HepG2 (cell line): ENCODE results near the gene ANKZF1. TPM values are rescaled to one million over a fixed set of nuclear protein-coding genes. Genes with fewer than 3 reads are reported as not detected.
A peak's percentile ranks its signal among the peaks of the same experiment; 100 is the strongest.

Experiments
- MEF2D ChIP-seq: sonication (generic); formaldehyde crosslinking; IDR thresholded peaks from 2 replicates; pipeline ENCODE4 v1.5.1; 2020; ENCODE audit warnings: mild to moderate bottlenecking, missing genetic modification reagents
- NFE2 ChIP-seq: sonication (generic); formaldehyde crosslinking; IDR thresholded peaks from 2 replicates; pipeline ENCODE4 v1.4.0; 2020; ENCODE audit warnings: missing genetic modification reagents
- PRPF4 ChIP-seq: fragments of 200-400 bp; formaldehyde crosslinking; IDR thresholded peaks from 2 replicates; pipeline ENCODE4 v1.6.1; 2016; ENCODE audit warnings: low read length, low read depth; ENCODE audit not compliant: poor library complexity, severe bottlenecking
- ZFYVE20 ChIP-seq: sonication (generic); formaldehyde crosslinking; IDR thresholded peaks from 2 replicates; pipeline ENCODE4 v1.8.0; 2023; ENCODE audit warnings: low read depth, mild to moderate bottlenecking, moderate library complexity, missing genetic modification reagents, borderline replicate concordance
- ZMYM3 ChIP-seq: sonication (generic); formaldehyde crosslinking; IDR thresholded peaks from 2 replicates; pipeline ENCODE4 v1.5.1; 2020; ENCODE audit warnings: mild to moderate bottlenecking, missing genetic modification reagents
- ZNF205 ChIP-seq: IDR thresholded peaks from 2 replicates; pipeline ENCODE4 v1.6.1; 2018; ENCODE audit warnings: missing biosample characterization, missing genetic modification reagents
- ZNF274 ChIP-seq: sonication (generic); formaldehyde crosslinking; IDR thresholded peaks from 2 replicates; pipeline ENCODE4 v1.5.1; 2020; ENCODE audit warnings: mild to moderate bottlenecking, missing genetic modification reagents
- ZNF460 ChIP-seq: sonication (generic); formaldehyde crosslinking; IDR thresholded peaks from 2 replicates; pipeline ENCODE4 v1.5.1; 2020; ENCODE audit warnings: missing genetic modification reagents, mild to moderate bottlenecking, borderline replicate concordance
- ZNF549 ChIP-seq: sonication (generic); formaldehyde crosslinking; IDR thresholded peaks from 2 replicates; pipeline ENCODE4 v1.5.0; 2020; ENCODE audit warnings: missing genetic modification reagents
- ZNF672 ChIP-seq: sonication (generic); formaldehyde crosslinking; IDR thresholded peaks from 2 replicates; pipeline ENCODE4 v1.8.1; 2022; ENCODE audit warnings: missing genetic modification reagents
- ZNF674 ChIP-seq: sonication (generic); formaldehyde crosslinking; IDR thresholded peaks from 2 replicates; pipeline ENCODE4 v1.5.0; 2020; ENCODE audit warnings: low read depth, mild to moderate bottlenecking, missing genetic modification reagents
- ZSCAN29 ChIP-seq: sonication (generic); formaldehyde crosslinking; conservative IDR thresholded peaks from 2 replicates; pipeline ENCODE4 v1.4.0; 2020; ENCODE audit warnings: mild to moderate bottlenecking, missing genetic modification reagents
- polyA plus RNA-seq, 8 experiments: library from polyadenylated mRNA; depleted of rRNA in 3 of 8; stranded (reverse) in 7 of 8; unstranded in 1 of 8; fragments of >200 nt; fragmentation: Illumina TruSeq in 4 of 8; extraction: Trizol in 4 of 8; gene quantifications; 2 replicates each; pipeline versions ENCODE4 v1.2.1 to v1.2.3, GENCODE V29; 2011 to 2016; ENCODE audit warnings: low read depth in 4 of 8, missing spikeins in 1 of 8, mixed read lengths in 1 of 8; ENCODE audit not compliant: insufficient read depth in 1 of 8
- total RNA-seq, 5 experiments: library from RNA; depleted of rRNA; stranded (reverse); fragments of >200 nt; fragmentation: Illumina TruSeq; extraction: Trizol; gene quantifications; 2 replicates each; pipeline ENCODE4 v1.2.3, GENCODE V29; 2016; ENCODE audit warnings: low read depth in 1 of 5
- TF ChIP-seq, protein P1 (sequence below), 2 experiments: fragments of 450-650 bp in 1 of 2; sonication (generic) in 1 of 2; formaldehyde crosslinking in 1 of 2; IDR thresholded peaks; 2 replicates each; pipeline versions ENCODE4 v1.6.1 to v1.8.0; 2016 to 2022; ENCODE audit warnings: antibody characterized with exemption in 1 of 2, mild to moderate bottlenecking in 1 of 2, missing genetic modification reagents in 1 of 2
- TF ChIP-seq, protein P2 (sequence below): sonication (generic); formaldehyde crosslinking; IDR thresholded peaks from 2 replicates; pipeline ENCODE4 v1.5.0; 2020; ENCODE audit warnings: mild to moderate bottlenecking, missing genetic modification reagents, borderline replicate concordance
- TF ChIP-seq, protein P3 (sequence below): sonication (generic); formaldehyde crosslinking; conservative IDR thresholded peaks from 2 replicates; pipeline ENCODE4 v1.4.0; 2020; ENCODE audit warnings: missing genetic modification reagents

ANKZF1 gene
- total and polyA plus RNA-seq, 2 of the 13 experiments (the other 11 are each of a cell fraction or from before 2014, with no cell fraction given): 25.3 to 128 TPM

DNA sequence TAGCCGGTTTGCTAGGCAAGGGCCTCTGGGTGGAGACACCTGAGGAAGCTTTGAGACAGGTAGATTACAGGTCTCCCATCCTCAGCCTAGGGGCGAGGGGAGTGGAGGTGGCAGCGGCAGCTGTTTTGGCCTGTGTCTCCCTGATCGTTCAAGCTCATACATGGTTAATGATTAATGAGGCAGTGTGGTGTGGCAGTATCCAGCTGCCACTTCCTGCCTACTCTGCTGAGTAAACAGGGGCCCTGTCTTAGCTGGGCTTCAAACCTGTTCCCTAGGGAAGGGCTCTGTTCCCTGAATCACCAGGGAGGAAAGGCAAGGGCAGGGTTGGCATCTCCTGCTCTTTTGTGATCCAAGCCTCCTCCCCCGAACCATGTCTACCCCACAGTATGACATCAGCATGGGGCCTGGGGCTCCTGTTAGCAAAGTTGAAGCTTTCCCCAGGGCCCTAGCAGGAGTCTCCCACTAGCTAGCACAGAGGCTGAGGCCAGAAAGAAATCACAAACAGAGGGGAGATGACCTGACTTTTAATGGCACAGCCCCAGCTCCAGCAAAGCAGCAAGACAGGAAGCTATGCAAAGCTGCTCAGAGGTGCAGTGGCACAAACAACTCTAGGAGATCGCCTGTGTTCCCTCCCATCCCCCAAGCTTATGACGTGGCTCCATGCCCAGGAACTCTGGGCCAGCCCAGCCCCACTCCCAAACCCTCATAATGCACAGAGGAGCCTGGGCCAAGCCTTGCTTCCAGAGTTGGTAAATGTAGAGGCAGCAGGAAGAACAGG lies 19.8 kb downstream of the ANKZF1 start (continued):
- TF ChIP-seq, protein P1, sequence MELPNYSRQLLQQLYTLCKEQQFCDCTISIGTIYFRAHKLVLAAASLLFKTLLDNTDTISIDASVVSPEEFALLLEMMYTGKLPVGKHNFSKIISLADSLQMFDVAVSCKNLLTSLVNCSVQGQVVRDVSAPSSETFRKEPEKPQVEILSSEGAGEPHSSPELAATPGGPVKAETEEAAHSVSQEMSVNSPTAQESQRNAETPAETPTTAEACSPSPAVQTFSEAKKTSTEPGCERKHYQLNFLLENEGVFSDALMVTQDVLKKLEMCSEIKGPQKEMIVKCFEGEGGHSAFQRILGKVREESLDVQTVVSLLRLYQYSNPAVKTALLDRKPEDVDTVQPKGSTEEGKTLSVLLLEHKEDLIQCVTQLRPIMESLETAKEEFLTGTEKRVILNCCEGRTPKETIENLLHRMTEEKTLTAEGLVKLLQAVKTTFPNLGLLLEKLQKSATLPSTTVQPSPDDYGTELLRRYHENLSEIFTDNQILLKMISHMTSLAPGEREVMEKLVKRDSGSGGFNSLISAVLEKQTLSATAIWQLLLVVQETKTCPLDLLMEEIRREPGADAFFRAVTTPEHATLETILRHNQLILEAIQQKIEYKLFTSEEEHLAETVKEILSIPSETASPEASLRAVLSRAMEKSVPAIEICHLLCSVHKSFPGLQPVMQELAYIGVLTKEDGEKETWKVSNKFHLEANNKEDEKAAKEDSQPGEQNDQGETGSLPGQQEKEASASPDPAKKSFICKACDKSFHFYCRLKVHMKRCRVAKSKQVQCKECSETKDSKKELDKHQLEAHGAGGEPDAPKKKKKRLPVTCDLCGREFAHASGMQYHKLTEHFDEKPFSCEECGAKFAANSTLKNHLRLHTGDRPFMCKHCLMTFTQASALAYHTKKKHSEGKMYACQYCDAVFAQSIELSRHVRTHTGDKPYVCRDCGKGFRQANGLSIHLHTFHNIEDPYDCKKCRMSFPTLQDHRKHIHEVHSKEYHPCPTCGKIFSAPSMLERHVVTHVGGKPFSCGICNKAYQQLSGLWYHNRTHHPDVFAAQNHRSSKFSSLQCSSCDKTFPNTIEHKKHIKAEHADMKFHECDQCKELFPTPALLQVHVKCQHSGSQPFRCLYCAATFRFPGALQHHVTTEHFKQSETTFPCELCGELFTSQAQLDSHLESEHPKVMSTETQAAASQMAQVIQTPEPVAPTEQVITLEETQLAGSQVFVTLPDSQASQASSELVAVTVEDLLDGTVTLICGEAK (IDR thresholded peaks at IDR 0.05): no peak
- TF ChIP-seq, protein P1 (CRISPR knock-in tag; IDR thresholded peaks at IDR 0.05): peak; percentile 84; the same call in 1 of the 2 replicates
- TF ChIP-seq ZSCAN29 (CRISPR knock-in tag): 0 out of 2 replicates have a peak, but pooled peaks have one; percentile 7
- TF ChIP-seq PRPF4: peak; percentile 81
- no peak for TF ChIP-seq ZFYVE20
- peak; percentile 17; the same call in 1 of the 2 replicates for TF ChIP-seq ZNF460 (CRISPR knock-in tag)
- TF ChIP-seq ZNF205 (CRISPR knock-in tag): peak; percentile 51; the same call in 1 of the 2 replicates
- no peak for TF ChIP-seq ZNF672 (CRISPR knock-in tag)
- TF ChIP-seq ZNF674 (CRISPR knock-in tag): no peak
- 0 out of 2 replicates have a peak, but pooled peaks have one; percentile 40 for TF ChIP-seq ZNF274 (CRISPR knock-in tag)
- peak; percentile 86 for TF ChIP-seq MEF2D (CRISPR knock-in tag)
- TF ChIP-seq ZNF549 (CRISPR knock-in tag): no peak
- TF ChIP-seq, protein P2, sequence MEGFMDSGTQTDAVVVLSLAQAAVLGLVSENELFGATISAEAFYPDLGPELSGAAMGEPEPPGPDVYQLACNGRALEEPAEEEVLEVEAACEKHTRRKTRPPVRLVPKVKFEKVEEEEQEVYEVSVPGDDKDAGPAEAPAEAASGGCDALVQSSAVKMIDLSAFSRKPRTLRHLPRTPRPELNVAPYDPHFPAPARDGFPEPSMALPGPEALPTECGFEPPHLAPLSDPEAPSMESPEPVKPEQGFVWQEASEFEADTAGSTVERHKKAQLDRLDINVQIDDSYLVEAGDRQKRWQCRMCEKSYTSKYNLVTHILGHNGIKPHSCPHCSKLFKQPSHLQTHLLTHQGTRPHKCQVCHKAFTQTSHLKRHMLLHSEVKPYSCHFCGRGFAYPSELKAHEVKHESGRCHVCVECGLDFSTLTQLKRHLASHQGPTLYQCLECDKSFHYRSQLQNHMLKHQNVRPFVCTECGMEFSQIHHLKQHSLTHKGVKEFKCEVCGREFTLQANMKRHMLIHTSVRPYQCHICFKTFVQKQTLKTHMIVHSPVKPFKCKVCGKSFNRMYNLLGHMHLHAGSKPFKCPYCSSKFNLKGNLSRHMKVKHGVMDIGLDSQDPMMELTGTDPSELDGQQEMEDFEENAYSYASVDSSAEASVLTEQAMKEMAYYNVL (CRISPR knock-in tag): no peak
- TF ChIP-seq, protein P3, sequence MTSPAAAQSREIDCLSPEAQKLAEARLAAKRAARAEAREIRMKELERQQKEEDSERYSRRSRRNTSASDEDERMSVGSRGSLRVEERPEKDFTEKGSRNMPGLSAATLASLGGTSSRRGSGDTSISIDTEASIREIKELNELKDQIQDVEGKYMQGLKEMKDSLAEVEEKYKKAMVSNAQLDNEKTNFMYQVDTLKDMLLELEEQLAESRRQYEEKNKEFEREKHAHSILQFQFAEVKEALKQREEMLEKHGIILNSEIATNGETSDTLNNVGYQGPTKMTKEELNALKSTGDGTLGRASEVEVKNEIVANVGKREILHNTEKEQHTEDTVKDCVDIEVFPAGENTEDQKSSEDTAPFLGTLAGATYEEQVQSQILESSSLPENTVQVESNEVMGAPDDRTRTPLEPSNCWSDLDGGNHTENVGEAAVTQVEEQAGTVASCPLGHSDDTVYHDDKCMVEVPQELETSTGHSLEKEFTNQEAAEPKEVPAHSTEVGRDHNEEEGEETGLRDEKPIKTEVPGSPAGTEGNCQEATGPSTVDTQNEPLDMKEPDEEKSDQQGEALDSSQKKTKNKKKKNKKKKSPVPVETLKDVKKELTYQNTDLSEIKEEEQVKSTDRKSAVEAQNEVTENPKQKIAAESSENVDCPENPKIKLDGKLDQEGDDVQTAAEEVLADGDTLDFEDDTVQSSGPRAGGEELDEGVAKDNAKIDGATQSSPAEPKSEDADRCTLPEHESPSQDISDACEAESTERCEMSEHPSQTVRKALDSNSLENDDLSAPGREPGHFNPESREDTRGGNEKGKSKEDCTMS (CRISPR knock-in tag): no peak
- peak; percentile 80; the same call in 1 of the 2 replicates for TF ChIP-seq ZMYM3
- TF ChIP-seq NFE2 (CRISPR knock-in tag): no peak
